Choroid plexus epithelial cell (primary cell): ENCODE data around the gene VILL.

Experiments used
- DNase-seq: peaks from one replicate; pipeline ENCODE4 v3.0.0-alpha.2; 2010; ENCODE audit warnings: low read depth
- H3K4me3 ChIP-seq: 2 replicates; pipeline ENCODE4 v1.5.1; 2011; ENCODE audit warnings: low read depth, mild to moderate bottlenecking, control low read depth, low read length, moderate library complexity
- CTCF ChIP-seq: conservative IDR thresholded peaks from 2 replicates; pipeline ENCODE4 v1.5.1; 2011; ENCODE audit warnings: low read depth, mild to moderate bottlenecking, control low read depth, inconsistent platforms, low read length, moderate library complexity

VILL gene

GRCh38 chr3:37989821-37990480, 635 bp upstream of the VILL start:
- no peak for TF ChIP-seq CTCF
- H3K4me3 ChIP-seq = no peak overlapping the region
- DNase-seq = no peak

GRCh38 chr3:37991109-37991508, 523 bp downstream of the VILL start:
- no peak overlapping the region for H3K4me3 ChIP-seq
- DNase-seq = no peak
- TF ChIP-seq CTCF = no peak

GRCh38 chr3:37991823-37992222, 1.2 kb downstream of the VILL start:
- no peak overlapping the region for H3K4me3 ChIP-seq
- no peak for TF ChIP-seq CTCF
- DNase-seq = no peak

GRCh38 chr3:37992271-37993066, 1.9 kb downstream of the VILL start:
- TF ChIP-seq CTCF = no peak
- DNase-seq = no peak
- no peak overlapping the region for H3K4me3 ChIP-seq

GRCh38 chr3:37993067-37993455, 2.5 kb downstream of the VILL start:
- DNase-seq = no peak
- TF ChIP-seq CTCF = no peak
- H3K4me3 ChIP-seq = no peak overlapping the region

GRCh38 chr3:37993460-37993819, 2.9 kb downstream of the VILL start:
- peak overlapping the region; percentile 77 for H3K4me3 ChIP-seq
- no peak for TF ChIP-seq CTCF
- DNase-seq = no peak
